GM19035 (cell line): Measurements from ENCODE around the gene CDK11B.
"Not testable (repeated sequence)": the region's sequence is repeated elsewhere in the genome, so short reads cannot be mapped to it uniquely, and the experiment has no call there.

Experiments
- ATAC-seq: cut with Tn5 transposase; IDR thresholded peaks from one replicate; pipeline ENCODE4 v1.9.1; 2021; ENCODE audit not compliant: unreplicated experiment

CDK11B gene

GRCh38 chr1:1662830-1663560 is 4.2 kb upstream of the CDK11B start:
- ATAC-seq, result not testable (repeated sequence)

GRCh38 chr1:1662392-1662791 is 3.6 kb upstream of the CDK11B start:
- ATAC-seq, result not testable (repeated sequence)

- not testable (repeated sequence) for ATAC-seq
Observed at GRCh38 chr1:1648265-1648664, 10.5 kb downstream of the CDK11B start.

DNA sequence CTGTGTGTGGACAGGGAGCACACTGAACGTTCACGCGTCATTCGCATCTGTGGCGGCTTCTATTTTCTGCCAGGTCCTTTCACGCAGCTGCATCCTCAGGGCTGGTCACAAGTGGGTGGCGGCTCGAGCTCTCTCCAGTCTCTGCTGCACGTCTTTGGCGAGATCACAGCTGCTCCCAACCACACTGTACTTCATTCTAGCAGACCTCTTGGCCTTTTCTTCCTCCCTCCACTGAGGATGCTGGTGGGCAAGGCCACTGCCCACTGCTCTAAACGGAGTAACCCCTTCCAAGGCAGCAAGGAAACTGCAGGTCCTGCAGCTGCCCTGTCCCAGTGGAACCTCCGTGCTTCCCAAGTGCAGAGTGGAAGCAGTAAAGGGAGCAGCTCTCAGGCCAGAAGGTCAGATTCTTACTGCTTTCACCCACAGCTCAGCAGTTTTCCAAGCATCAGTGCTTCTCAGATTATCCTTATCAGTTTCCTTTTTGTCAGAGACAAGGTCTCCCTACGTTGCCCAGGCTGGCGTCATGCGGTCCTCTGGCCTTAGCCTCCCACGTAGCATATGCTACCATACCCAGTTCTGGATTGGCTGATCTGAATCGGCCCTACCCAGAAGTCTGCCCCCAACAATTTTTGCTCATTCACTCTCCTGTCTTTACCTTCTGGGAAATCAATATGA is 11.1 kb downstream of the CDK11B start:
- not testable (repeated sequence) for ATAC-seq

- ATAC-seq, result not testable (repeated sequence)
Observed at GRCh38 chr1:1646326-1646725, 12.5 kb downstream of the CDK11B start.

- ATAC-seq, result not testable (repeated sequence)
Observed at GRCh38 chr1:1640711-1641461, 17.9 kb downstream of the CDK11B start.

GRCh38 chr1:1640081-1640480 is 18.7 kb downstream of the CDK11B start:
- ATAC-seq, result not testable (repeated sequence)

- ATAC-seq, result not testable (repeated sequence)
Observed at GRCh38 chr1:1639368-1639767, 19.4 kb downstream of the CDK11B start.

DNA sequence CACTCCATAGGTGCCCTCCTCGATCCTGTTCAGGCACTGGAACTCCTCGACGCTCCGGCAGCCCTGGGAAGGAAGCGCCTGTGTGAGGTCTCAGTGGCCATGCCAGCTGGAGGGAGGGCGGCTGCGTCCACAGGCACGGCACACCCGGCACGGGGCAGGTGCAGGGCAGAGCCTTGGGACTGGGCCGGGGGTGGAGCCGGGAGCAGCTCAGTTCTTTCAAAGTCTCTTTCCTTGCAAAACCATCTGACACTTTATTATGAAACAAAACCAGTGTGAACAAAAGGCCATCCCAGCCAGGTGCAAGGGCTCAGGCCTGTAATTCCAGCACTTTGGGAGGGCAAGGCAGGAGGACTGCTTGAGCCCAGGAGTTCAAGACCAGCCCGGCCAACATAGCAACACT is 20.3 kb downstream of the CDK11B start:
- not testable (repeated sequence) for ATAC-seq

DNA sequence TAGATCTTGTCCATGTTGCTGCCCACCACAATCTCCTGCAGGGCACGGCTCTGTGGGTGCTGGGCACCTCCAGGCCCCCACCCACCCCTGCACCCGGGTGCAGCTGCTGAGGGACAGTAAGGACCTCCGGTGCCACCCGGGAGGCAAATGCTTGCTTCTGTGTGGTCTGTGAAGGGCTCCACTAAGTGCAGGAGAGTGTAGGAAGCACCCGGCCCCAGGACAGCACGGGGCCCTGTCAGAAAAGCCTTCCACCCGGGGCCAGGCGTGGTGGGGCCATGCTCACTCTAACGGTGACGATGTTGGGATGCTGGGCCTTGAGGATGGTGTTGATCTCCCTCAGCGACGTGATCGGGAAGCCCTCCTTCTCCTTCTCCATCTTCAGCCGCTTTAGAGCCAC is 21.3 kb downstream of the CDK11B start:
- not testable (repeated sequence) for ATAC-seq

DNA sequence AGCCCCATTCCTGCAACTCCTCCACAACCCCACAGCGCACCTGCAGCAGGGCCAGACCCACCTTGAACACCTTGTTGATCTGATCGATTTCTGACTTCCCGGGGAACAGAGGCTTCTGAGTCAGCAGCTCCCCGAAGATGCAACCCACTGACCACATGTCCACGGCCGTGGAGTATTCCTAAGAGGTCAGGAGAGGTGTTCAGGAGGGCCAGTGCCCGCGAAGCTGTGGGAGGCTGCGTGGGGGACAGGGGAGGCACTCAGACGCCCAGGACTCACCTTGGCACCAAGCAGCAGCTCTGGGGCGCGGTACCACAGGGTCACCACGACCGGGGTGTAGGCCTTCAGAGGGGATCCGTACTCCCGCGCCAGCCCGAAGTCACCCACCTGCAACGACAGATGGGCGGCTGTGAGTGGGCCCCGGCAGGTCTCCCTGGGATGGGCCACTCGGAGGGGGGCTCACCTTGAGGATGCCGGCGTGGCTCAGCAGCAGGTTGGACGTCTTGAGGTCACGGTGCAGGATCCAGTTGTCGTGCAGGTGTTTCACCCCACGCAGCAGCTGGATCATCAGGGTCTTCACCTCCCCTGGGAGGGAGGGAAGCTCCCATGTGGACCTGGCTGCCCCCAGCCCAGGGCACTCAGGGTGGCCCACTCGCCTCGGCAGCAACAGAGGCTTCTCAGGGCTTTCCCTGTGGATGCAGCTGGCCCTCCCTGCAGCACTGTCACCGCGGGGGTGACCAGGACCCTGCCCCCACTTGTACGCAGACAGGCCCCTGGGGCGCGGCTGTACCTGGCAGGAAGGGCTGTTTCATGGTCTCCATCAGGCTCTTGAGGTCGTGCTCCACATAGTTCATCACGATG is 22.0 kb downstream of the CDK11B start:
- not testable (repeated sequence) for ATAC-seq

DNA sequence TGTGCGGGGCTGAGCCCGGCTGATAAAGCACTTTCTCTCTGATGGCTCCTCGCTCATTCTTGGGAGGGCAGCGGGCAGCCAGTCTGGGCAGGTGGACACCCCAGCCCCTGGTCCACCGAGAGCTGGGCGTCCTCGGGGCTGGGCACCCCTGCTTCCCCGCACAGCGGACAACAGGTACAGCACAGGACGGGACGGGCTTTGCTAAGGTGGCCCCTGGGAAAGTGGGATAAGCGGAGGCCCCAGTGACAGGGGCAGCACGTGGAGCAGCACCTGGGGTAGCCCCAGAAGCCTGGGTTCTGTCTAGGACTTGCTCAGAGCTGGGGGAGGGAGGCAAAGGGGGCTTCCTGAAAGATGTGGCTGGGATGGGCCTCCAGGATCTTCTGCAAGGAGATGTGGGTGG is 24.2 kb downstream of the CDK11B start:
- ATAC-seq, result not testable (repeated sequence)

- ATAC-seq, result not testable (repeated sequence)
Observed at GRCh38 chr1:1633409-1633808, 25.4 kb downstream of the CDK11B start.

DNA sequence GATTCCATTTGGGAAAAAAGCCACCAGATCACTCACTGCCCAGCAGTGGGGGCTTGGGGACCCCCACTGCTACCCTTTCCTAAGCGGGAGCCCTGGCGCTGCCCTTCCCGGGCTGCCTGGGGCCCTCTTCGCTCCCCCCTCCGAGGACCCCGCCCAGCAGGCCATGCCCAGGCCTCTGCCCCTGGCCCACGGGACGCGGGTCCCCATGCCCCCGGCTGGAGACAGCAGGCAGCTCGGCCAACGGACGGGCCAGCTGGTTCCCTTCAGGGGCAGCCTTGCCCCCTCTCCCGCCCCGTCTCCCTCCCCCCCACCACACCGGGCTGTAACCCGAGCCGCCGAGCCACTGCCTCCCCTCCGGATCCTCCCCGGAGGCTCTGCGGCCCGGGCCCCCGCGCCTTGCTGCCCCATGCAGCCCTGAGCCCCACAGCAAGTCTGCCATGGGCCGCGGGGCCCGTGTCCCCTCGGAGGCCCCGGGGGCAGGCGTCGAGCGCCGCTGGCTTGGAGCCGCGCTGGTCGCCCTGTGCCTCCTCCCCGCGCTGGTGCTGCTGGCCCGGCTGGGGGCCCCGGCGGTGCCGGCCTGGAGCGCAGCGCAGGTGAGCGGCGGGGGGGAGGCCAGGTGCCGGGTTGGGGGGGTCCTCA is 26.9 kb downstream of the CDK11B start, which contains the start of gene MMP23B:
Gene MMP23B, plus strand, starts transcription at position 392 of the 639 bp plus-strand sequence. Its CDS starts 46 bp downstream, at position 438.
- ATAC-seq, result no peak

DNA sequence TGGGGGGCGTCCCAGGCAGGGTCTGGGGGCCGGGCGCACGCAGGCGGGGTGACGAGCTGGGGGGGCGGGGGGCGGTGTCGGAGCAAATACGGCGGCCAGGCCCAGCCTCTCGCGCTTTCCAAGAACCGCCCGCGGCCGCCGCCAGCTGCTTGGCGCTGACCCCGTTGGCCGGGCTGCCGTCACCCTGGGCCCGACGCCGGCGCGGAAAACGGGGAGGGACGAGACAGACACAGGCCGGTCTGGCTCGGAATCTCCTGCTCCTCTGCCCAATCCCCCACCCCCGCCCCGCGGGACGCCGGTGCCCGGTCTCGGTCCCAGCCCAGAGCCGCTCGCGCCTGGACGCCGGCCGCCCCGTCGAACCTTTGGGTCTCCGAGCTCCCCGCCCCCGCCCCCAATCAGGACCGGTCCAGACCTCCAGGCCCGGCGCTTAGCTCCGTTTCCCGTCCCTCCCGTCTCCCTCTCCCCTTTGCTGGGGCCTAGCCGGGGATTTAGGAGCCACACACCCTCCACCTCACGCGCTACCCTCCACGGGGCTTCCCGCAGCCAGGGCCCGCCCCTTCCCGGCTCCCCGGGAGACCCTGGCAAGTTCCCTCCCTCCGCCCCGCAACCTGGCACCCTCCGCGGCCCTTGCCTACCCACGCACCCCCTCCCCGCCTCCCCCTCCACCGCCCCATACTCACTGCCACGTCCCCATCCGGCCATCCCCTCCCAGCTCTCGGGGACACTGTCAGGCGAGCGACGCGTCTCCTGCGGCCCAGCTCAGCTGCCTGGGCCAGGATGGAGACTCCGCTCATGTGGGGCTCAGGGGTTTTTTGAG is 27.6 kb downstream of the CDK11B start:
- no peak for ATAC-seq

- peak; percentile 76 for ATAC-seq
Observed at GRCh38 chr1:1630191-1630964, 28.4 kb downstream of the CDK11B start.

- no peak for ATAC-seq
Observed at GRCh38 chr1:1629430-1630190, 29.2 kb downstream of the CDK11B start.
